Measurements from ENCODE around the gene RPP25L. TPM values are rescaled to one million over a fixed set of nuclear protein-coding genes. Genes with fewer than 3 reads are reported as not detected.

The RPP25L gene
- total and polyA plus RNA-seq, 9 of the 15 experiments (the other 6 are each of a cell fraction or from before 2014, with no cell fraction given), result 16.3 to 43.7 (median 29.0) TPM

DNA sequence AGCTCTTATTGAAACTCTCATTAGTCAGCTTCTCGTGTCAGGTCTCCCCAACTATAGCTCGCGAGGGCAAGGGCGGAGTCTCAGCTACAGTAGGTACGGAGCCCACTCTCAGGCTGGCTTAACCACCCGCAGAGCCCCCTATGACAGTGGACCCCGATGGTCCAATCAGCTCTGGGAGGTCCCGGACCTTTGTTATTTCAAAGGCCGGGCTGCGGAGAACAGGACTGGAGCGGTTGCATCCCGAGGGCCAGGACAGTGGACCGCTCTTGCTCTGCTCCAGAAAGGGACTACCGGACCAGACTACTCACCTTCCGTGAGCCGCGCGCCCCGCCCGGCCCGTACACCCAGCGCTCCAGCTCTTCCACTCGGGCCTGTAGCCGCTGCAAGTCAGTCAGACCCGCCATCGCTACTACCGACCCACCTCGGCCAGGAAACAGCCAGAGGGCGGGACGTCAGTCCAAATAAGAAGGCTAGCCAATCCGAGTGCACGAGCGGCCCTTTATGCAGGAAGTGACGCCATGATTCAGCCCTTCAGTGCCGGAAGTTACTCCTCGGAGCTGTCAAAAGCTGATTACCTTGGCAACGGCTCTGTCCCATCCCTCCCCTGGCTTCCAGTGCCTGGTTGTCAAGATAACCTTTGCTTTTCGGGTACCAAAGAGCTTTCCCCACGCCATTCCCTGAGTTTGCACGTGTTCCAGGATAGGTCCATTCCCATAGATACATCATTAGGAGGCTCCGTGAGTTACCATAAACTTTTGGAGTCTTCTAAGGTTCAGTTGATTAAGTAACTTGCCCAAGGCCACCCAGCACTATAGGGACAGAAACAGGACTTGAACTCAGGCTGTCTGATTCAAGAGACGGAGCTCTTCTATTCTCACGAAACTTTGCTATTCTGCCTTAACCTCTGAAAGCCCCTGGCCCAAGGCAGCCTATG lies 8.4 kb upstream of the RPP25L start, which contains the start of gene DCTN3 (continued):
- TF ChIP-seq GABPA (tag; conservative IDR thresholded peaks at IDR 0.05; ENCODE audit: low read depth) (peak; percentile 95), DACH1 (IDR thresholded peaks at IDR 0.05; ENCODE audit: partially characterized antibody) (no peak), EGR1 (conservative IDR thresholded peaks at IDR 0.05) (no peak), ZSCAN32 (CRISPR knock-in tag; IDR thresholded peaks at IDR 0.05) (no peak), TOE1 (IDR thresholded peaks at IDR 0.05; ENCODE audit: borderline replicate concordance) (no peak), TOE1 (CRISPR knock-in tag; IDR thresholded peaks at IDR 0.05; ENCODE audit: borderline replicate concordance, low read depth) (no peak), GATA2 (CRISPR knock-in tag; IDR thresholded peaks at IDR 0.05) (no peak), CCNT2 (IDR thresholded peaks at IDR 0.05; ENCODE audit: borderline replicate concordance, extremely low read depth, insufficient read length, low read depth, low read length) (no peak), ZNF197 (CRISPR knock-in tag; IDR thresholded peaks at IDR 0.05; ENCODE audit: low read depth) (no peak), ZNF165 (CRISPR knock-in tag; IDR thresholded peaks at IDR 0.05; ENCODE audit: borderline replicate concordance) (no peak), ILF3 (IDR thresholded peaks at IDR 0.05; ENCODE audit: borderline replicate concordance) (no peak), ZNF347 (CRISPR knock-in tag; IDR thresholded peaks at IDR 0.05; ENCODE audit: low read depth) (no peak), RB1 (IDR thresholded peaks at IDR 0.05; ENCODE audit: low read depth) (no peak), ZNF395 (CRISPR knock-in tag; IDR thresholded peaks at IDR 0.05) (no peak), ZNF644 (tag; IDR thresholded peaks at IDR 0.05; ENCODE audit: low read depth) (no peak), ARID3A (IDR thresholded peaks at IDR 0.05; ENCODE audit: borderline replicate concordance, low read depth, low read length) (no peak), NR4A1 (CRISPR knock-in tag; IDR thresholded peaks at IDR 0.05) (no peak), NR4A1 (tag; IDR thresholded peaks at IDR 0.05) (no peak), PTTG1 (tag; IDR thresholded peaks at IDR 0.05; ENCODE audit: low read depth) (no peak)
- TF ChIP-seq, protein P1, sequence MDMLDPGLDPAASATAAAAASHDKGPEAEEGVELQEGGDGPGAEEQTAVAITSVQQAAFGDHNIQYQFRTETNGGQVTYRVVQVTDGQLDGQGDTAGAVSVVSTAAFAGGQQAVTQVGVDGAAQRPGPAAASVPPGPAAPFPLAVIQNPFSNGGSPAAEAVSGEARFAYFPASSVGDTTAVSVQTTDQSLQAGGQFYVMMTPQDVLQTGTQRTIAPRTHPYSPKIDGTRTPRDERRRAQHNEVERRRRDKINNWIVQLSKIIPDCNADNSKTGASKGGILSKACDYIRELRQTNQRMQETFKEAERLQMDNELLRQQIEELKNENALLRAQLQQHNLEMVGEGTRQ (CRISPR knock-in tag; IDR thresholded peaks at IDR 0.05), result no peak
- TF ChIP-seq, protein P2, sequence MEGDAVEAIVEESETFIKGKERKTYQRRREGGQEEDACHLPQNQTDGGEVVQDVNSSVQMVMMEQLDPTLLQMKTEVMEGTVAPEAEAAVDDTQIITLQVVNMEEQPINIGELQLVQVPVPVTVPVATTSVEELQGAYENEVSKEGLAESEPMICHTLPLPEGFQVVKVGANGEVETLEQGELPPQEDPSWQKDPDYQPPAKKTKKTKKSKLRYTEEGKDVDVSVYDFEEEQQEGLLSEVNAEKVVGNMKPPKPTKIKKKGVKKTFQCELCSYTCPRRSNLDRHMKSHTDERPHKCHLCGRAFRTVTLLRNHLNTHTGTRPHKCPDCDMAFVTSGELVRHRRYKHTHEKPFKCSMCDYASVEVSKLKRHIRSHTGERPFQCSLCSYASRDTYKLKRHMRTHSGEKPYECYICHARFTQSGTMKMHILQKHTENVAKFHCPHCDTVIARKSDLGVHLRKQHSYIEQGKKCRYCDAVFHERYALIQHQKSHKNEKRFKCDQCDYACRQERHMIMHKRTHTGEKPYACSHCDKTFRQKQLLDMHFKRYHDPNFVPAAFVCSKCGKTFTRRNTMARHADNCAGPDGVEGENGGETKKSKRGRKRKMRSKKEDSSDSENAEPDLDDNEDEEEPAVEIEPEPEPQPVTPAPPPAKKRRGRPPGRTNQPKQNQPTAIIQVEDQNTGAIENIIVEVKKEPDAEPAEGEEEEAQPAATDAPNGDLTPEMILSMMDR (IDR thresholded peaks at IDR 0.05 in 2 of 3, conservative IDR thresholded peaks at IDR 0.05 in 1 of 3; ENCODE audit: insufficient read depth in 2 of 3, low read depth in 1 of 3, low read length in 3 of 3), result no peak

All from K562 (cell line).